ENCODE results near the gene ZNF319.

The ZNF319 gene

DNA sequence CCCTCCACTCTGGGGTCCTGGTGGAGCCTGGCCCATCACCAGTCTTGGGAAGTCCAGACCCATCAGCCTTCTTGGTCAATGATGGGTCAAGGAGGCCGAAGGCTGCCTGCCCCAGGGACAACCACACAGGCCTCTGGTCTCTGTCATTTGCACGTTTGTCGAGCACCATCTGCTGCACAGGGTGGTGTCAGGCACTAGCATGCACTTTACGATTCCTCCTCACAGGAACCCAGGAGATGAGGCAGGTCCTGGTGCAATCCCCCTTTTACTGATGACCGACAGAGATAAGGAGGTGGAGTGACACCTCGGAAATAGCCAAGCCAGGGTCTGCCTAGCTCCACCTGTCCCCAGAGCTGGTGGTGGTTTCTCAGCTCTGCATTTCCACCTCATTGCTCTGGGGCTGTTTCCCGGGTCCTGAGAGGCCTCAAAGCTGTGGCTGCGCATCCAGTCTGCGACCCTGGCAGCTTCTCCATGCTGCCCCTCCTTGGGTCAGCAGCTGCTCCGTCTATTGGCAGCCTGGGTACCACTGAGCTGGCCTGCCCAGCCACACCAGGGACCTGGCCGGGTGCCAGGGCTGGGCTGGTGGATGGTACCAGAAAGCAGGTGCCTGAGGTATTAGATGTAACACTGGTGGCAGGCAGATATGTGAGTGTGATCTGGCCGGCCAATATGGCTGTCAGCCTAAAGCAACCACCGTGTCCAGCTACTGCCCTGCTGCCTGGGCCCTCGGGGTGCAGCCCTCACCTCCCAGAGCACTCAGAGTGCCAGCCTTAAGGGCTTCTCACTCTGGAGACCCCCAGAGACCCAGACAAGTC lies 35.1 kb upstream of the ZNF319 start:
- H3K4me1 ChIP-seq (ENCODE audit: control insufficient read depth, insufficient read depth, low read length, unreplicated experiment) = peaks cover 3% of the 10 kb centered on the region
- no peaks in the 10 kb centered on the region for H3K79me2 ChIP-seq (ENCODE audit: control insufficient read depth, insufficient read depth, low read length, unreplicated experiment)
- no peak overlapping the region for H3K27ac ChIP-seq (ENCODE audit: low read depth, low read length)
- no peak overlapping the region for H2AFZ ChIP-seq (ENCODE audit: low read length, unreplicated experiment)
- no peak overlapping the region for H3K4me3 ChIP-seq (ENCODE audit: low read depth, low read length)
- no peaks in the 10 kb centered on the region for H3K36me3 ChIP-seq (ENCODE audit: insufficient read depth, low read length)
- H3K27me3 ChIP-seq (ENCODE audit: insufficient read depth, low read length) = no peaks in the 10 kb centered on the region

DNA sequence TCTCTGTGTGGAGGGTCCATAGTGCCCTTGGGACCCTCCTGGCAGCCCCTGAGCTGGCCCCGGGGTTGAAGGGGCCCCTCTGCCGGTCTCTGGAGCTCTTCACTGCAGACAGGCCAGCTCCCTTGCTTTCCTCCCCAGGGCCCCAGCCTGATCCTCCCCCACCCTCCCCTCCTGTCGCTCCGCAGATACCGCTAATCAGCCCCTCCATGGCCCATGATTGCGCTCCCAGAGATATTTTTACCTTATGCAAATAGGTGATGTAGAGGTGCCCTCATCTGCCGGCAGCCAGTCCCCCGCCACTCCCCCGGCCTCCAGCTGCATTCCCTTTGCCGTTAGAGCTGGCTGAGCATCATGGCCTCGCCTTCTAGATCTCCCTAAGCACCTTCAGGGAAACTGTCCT lies 34.3 kb upstream of the ZNF319 start:
- Histone ChIP-seq H3K36me3 (ENCODE audit: insufficient read depth, low read length) (no peaks in the 10 kb centered on the region), H3K27ac (ENCODE audit: low read depth, low read length) (no peak overlapping the region), H3K4me3 (ENCODE audit: low read depth, low read length) (no peak overlapping the region), H3K79me2 (ENCODE audit: control insufficient read depth, insufficient read depth, low read length, unreplicated experiment) (no peaks in the 10 kb centered on the region), H3K4me1 (ENCODE audit: control insufficient read depth, insufficient read depth, low read length, unreplicated experiment) (peaks cover 3% of the 10 kb centered on the region), H3K27me3 (ENCODE audit: insufficient read depth, low read length) (no peaks in the 10 kb centered on the region), H2AFZ (ENCODE audit: low read length, unreplicated experiment) (no peak overlapping the region)

DNA sequence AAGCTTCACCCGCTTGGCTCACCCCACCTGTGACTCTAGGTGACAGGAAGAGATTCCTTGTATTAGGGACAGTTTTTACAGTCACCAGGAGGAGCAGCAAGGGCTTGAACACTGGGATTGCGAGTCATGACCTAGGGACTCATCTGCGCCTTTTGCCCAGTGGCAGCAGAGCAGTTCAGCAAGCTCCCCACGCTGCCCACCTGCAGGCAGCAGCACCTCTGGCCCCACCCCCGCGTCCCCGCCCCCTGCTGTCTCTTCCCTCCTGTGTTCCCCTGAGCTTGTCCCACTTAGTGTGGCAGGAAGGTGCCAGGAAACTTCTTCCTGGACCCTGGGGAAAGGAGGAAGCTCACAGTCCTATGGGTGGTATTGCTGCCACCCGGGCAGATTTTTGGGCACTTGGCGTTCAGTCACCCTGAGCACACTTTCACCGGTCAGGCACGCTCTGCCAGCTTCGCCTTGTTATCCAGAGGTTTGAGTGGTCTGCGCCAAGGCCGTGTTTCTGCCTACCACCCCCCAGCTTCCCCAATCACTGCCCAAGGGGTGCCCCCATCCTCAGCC lies 33.7 kb upstream of the ZNF319 start:
- Histone ChIP-seq H2AFZ (ENCODE audit: low read length, unreplicated experiment) (no peak overlapping the region), H3K27me3 (ENCODE audit: insufficient read depth, low read length) (no peaks in the 10 kb centered on the region), H3K36me3 (ENCODE audit: insufficient read depth, low read length) (no peaks in the 10 kb centered on the region), H3K27ac (ENCODE audit: low read depth, low read length) (no peak overlapping the region), H3K79me2 (ENCODE audit: control insufficient read depth, insufficient read depth, low read length, unreplicated experiment) (no peaks in the 10 kb centered on the region), H3K4me3 (ENCODE audit: low read depth, low read length) (no peak overlapping the region), H3K4me1 (ENCODE audit: control insufficient read depth, insufficient read depth, low read length, unreplicated experiment) (peaks cover 3% of the 10 kb centered on the region)

DNA sequence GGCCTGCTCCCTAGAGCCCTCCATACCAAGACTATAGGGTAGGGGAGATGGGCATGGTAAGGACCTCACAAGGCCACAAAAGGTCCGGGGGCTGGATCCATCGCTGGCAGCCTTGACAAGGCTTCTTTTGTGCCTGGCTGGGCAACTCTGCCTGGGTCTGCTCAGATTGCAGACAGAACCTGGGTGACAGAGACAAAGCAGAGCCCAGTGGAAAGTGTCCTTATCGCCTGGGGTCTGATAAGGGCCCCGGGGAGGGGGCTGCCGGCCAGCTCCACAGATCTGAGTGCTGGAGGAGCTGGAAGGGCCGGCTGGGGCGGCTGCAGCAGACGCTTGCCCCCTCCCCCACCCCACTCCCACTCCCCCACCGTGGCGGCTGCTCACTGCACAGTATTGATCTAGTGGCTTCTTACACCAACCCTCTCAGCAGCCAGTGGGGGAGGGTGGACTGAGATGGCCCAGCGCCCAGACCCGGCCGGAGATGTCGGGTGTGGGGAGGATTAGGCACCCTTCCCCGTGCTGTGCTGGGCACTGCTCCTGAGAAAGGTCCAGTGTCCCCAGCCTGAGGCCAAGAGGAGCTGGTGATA lies 32.3 kb upstream of the ZNF319 start:
- no peak overlapping the region for H3K4me3 ChIP-seq (ENCODE audit: low read depth, low read length)
- no peaks in the 10 kb centered on the region for H3K27me3 ChIP-seq (ENCODE audit: insufficient read depth, low read length)
- H3K36me3 ChIP-seq (ENCODE audit: insufficient read depth, low read length) = no peaks in the 10 kb centered on the region
- H3K4me1 ChIP-seq (ENCODE audit: control insufficient read depth, insufficient read depth, low read length, unreplicated experiment) = peaks cover 3% of the 10 kb centered on the region
- H3K27ac ChIP-seq (ENCODE audit: low read depth, low read length) = no peak overlapping the region
- no peaks in the 10 kb centered on the region for H3K79me2 ChIP-seq (ENCODE audit: control insufficient read depth, insufficient read depth, low read length, unreplicated experiment)
- H2AFZ ChIP-seq (ENCODE audit: low read length, unreplicated experiment) = no peak overlapping the region

DNA sequence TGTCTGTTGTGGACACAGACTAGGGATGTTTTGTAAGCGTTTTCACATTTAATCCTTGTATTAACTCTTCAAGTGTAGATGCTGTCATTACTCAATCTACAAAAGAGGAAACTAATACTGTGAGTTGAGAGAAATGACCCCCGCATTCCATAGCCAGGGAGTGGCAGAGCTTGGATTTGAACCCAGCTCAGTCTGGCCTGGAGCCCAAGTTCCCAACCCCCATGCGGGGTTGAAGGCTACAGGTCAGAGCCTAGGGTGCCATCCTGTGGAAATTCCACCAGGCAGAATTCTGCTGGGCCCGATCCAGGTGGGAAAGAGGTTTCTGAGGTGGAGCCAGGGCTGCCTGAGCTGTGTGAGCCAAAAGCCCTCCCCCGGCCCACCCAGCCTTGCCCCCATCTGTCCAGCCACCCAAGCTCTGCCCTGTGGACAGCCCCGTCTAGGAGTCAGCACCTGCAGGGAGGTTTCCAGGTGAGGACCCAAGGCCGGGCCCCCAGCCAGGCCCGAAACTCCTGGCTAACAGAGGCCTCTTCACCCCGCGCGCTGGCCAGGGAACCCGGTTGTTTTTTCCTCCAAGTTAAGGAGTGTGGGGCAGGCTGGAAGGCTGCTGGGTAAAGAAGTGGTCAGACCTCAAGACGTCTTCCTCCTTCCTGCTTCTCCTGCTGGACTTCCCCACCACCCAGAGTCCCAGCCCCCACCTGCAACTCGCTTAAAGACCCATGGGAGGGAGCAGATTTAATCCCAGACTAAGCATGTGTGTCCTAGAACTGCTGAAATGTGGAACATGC lies 30.7 kb upstream of the ZNF319 start:
- no peak overlapping the region for H3K27ac ChIP-seq (ENCODE audit: low read depth, low read length)
- no peak overlapping the region for H3K4me3 ChIP-seq (ENCODE audit: low read depth, low read length)
- H2AFZ ChIP-seq (ENCODE audit: low read length, unreplicated experiment) = no peak overlapping the region
- H3K79me2 ChIP-seq (ENCODE audit: control insufficient read depth, insufficient read depth, low read length, unreplicated experiment) = no peaks in the 10 kb centered on the region
- H3K27me3 ChIP-seq (ENCODE audit: insufficient read depth, low read length) = peaks cover 9% of the 10 kb centered on the region; the same call in 1 of the 2 replicates
- H3K4me1 ChIP-seq (ENCODE audit: control insufficient read depth, insufficient read depth, low read length, unreplicated experiment) = peaks cover 3% of the 10 kb centered on the region
- H3K36me3 ChIP-seq (ENCODE audit: insufficient read depth, low read length) = no peaks in the 10 kb centered on the region

DNA sequence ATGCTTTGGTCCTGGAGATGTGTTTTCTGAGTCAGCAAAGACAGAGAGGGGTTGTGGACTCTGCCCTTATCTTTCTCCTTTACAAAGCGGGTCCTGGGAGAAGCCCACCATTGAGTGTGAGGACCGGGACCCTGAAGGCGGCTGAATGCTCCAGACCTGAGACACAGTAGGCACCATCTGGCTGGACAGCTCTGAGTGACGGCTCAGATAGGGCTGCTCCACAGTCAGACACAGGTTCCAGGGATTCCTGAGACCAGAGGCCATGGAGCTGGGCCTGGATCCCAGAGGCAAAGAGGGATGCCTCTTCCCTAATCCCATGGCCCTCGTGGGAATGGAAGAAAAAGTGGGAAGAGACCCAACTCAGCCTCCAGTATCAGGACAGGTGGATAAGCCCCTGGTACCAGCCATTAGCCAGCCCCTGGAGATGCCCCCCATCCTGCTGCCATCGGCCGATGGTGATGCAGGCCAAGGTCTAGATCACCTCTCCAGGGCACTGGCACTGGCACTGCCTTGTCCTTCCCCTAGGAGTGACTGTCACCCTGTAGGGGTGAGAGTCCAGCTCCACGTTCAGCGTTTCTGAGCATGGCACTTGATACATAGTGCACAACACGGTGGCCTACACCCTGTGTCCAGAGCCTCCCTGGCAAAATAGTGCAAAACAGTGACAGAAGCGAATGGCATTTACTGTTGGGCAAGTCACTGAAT lies 29.8 kb upstream of the ZNF319 start:
- no peaks in the 10 kb centered on the region for H3K79me2 ChIP-seq (ENCODE audit: control insufficient read depth, insufficient read depth, low read length, unreplicated experiment)
- H3K4me1 ChIP-seq (ENCODE audit: control insufficient read depth, insufficient read depth, low read length, unreplicated experiment) = peaks cover 3% of the 10 kb centered on the region
- no peak overlapping the region for H2AFZ ChIP-seq (ENCODE audit: low read length, unreplicated experiment)
- H3K27ac ChIP-seq (ENCODE audit: low read depth, low read length) = no peak overlapping the region
- H3K27me3 ChIP-seq (ENCODE audit: insufficient read depth, low read length) = peaks cover 9% of the 10 kb centered on the region; the same call in 1 of the 2 replicates
- H3K36me3 ChIP-seq (ENCODE audit: insufficient read depth, low read length) = no peaks in the 10 kb centered on the region
- H3K4me3 ChIP-seq (ENCODE audit: low read depth, low read length) = no peak overlapping the region

DNA sequence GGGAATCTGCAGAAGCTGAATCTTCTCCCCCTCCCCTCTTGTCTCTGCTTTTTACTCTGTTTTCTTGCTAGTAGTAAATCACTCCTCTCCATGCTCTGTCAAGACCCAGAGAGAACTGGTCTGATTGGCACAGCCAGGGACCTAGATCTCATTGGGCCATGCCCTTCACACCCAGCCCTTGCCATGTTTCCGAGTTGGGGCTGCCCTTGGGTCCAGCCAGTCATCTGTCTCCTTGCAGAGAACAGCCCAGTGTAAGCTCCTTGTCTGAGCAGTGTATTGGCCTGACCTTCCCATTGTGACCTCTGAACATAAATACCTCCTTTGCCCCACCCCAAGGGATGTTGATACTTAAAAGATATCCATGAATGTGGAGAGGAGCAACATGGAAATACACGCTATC lies 28.9 kb upstream of the ZNF319 start:
- peaks cover 3% of the 10 kb centered on the region for H3K4me1 ChIP-seq (ENCODE audit: control insufficient read depth, insufficient read depth, low read length, unreplicated experiment)
- H3K79me2 ChIP-seq (ENCODE audit: control insufficient read depth, insufficient read depth, low read length, unreplicated experiment) = no peaks in the 10 kb centered on the region
- H2AFZ ChIP-seq (ENCODE audit: low read length, unreplicated experiment) = no peak overlapping the region
- no peak overlapping the region for H3K4me3 ChIP-seq (ENCODE audit: low read depth, low read length)
- H3K36me3 ChIP-seq (ENCODE audit: insufficient read depth, low read length) = no peaks in the 10 kb centered on the region
- H3K27me3 ChIP-seq (ENCODE audit: insufficient read depth, low read length) = peaks cover 9% of the 10 kb centered on the region; the same call in 1 of the 2 replicates
- H3K27ac ChIP-seq (ENCODE audit: low read depth, low read length) = no peak overlapping the region

DNA sequence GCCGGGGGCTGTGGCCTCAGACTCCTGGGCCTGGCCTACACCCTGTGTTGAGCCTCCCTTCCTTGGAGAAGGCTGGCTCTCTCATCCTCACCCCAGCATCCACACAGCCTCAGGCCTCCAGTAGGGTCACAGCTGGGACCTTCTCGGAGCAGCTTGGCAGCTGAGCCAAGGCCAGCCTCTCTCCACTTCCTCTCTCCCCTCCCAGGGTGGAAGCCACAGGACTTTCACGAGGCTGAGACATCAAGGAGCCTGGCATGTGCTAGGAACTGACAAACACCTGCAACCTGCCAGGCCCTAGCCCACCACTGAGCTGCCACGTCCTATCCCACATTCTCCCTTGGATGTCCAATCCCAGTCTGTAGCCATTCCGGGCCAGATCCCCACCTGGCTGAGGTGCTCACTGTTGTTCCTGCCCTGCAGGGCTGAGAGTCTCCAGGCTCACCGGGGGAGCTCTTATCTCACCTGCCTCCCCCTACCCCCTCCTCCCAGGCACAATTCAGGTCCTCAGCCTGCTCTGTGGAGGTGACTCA lies 28.1 kb upstream of the ZNF319 start:
- H3K4me3 ChIP-seq (ENCODE audit: low read depth, low read length) = no peak overlapping the region
- no peak overlapping the region for H2AFZ ChIP-seq (ENCODE audit: low read length, unreplicated experiment)
- no peak overlapping the region for H3K27ac ChIP-seq (ENCODE audit: low read depth, low read length)
- no peaks in the 10 kb centered on the region for H3K36me3 ChIP-seq (ENCODE audit: insufficient read depth, low read length)
- no peaks in the 10 kb centered on the region for H3K79me2 ChIP-seq (ENCODE audit: control insufficient read depth, insufficient read depth, low read length, unreplicated experiment)
- H3K4me1 ChIP-seq (ENCODE audit: control insufficient read depth, insufficient read depth, low read length, unreplicated experiment) = peaks cover 3% of the 10 kb centered on the region
- H3K27me3 ChIP-seq (ENCODE audit: insufficient read depth, low read length) = peaks cover 9% of the 10 kb centered on the region; the same call in 1 of the 2 replicates

DNA sequence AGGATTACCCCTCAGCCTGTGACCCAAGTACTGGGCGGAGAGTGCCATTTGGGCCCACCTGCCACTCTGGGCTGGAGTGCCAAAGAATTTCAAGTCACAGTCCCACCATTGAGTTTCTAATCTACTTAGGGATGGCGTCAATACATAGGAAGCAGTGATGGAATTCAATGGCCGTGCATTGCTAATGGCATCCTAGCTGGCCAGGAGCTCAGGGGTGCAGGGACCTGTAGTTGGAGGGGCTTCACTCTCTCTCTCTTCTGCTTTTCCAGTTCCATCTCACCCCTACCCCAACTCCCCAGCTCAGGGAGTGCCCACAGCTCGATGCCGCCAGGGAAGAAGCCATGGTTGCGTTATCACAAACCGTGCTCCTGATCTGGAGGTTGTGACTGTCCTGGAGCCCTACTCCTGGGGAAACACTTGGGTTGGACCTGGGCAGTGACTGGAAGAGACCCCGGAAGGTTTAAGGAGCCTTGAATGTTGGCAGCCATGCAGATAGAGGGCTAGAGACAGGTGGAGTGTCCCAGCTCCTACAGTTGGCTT lies 27.5 kb upstream of the ZNF319 start:
- Histone ChIP-seq H2AFZ (ENCODE audit: low read length, unreplicated experiment) (no peak overlapping the region), H3K36me3 (ENCODE audit: insufficient read depth, low read length) (no peaks in the 10 kb centered on the region), H3K79me2 (ENCODE audit: control insufficient read depth, insufficient read depth, low read length, unreplicated experiment) (no peaks in the 10 kb centered on the region), H3K4me3 (ENCODE audit: low read depth, low read length) (no peak overlapping the region), H3K4me1 (ENCODE audit: control insufficient read depth, insufficient read depth, low read length, unreplicated experiment) (peaks cover 9% of the 10 kb centered on the region), H3K27me3 (ENCODE audit: insufficient read depth, low read length) (peaks cover 9% of the 10 kb centered on the region; the same call in 1 of the 2 replicates), H3K27ac (ENCODE audit: low read depth, low read length) (no peak overlapping the region)
